Stimulated activated naive CD8-positive, alpha-beta T cell treated with anti-CD3 and anti-CD28 coated beads, Interleukin-15, Interleukin-2, amounts not matched to agents 100 U/mL and 50 U/mL, for 24 hours (primary cell): Measurements from ENCODE around the gene NRG3.
"Not testable (repeated sequence)": the region's sequence is repeated elsewhere in the genome, so short reads cannot be mapped to it uniquely, and the experiment has no call there.

ENCODE experiments used
- ATAC-seq: fragments of 150-1000 bp; cut with Tn5 transposase; one replicate; pipeline ENCODE4 v1.10.0; 2021
- DNase-seq: peaks from one replicate; pipeline ENCODE4 v3.0.0; 2021

NRG3 gene

DNA sequence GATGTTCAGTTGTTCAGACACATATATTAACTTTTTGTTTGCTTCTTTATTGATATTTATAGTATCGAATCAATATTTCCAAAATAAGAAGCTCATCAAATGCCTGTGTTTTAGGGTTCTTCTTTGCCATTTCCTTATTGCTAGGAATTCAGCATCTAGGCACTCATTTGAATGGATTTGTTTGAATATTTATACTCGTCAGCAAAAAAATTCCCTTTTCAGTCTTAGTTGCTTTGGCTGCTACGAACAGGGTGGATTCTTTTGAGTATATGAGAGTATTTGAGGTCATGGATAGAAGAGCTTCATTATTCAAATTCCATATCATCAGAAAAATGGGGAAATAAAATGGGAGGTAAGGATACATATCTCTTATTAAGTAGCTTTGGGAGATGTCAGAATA lies 706.9 kb downstream of the NRG3 start:
- no peak for DNase-seq
- no peak for ATAC-seq

DNA sequence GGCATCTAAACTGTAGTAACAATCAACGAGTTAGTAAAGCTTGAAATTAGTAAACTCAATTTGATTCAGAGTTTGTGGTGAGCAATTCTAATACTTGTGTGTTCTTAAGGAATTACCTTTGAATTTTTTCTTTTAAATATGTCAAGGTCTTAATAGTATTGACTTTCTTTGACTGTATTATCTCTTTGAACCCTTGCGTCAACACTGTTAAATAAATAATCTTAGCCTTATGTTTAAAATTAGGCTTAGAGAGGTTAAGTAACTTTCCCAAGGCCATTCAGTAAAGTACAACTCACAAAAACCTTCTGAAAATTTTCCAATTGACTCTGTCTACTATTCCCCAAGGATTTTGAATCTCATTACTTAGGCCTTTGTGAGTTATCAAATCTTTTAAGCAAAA lies 716.4 kb downstream of the NRG3 start:
- ATAC-seq (no peak), DNase-seq (no peak)

- DNase-seq (no peak), ATAC-seq (no peak)
Measured at GRCh38 chr10:82597840-82598239, 722.8 kb downstream of the NRG3 start.

DNA sequence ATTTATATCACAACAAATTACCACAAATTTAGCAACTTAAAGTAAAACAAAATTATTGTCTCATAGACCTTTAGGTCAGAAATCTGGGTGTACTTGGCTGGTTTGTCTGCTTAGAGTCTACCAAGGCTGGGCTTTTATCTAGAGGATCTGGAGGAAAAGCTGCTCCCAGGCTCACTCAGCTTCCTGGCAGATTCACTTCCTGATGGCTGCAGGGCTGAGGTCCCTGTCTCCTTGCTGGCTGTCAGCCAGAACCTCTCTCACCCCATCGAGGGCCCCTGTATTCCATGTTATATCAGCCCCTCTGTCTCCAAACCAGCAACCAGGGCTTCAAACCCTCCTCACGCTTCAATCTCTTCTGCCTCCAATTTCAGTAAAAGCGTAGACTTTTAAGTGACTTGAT lies 734.9 kb downstream of the NRG3 start:
- ATAC-seq (no peak), DNase-seq (no peak)

DNA sequence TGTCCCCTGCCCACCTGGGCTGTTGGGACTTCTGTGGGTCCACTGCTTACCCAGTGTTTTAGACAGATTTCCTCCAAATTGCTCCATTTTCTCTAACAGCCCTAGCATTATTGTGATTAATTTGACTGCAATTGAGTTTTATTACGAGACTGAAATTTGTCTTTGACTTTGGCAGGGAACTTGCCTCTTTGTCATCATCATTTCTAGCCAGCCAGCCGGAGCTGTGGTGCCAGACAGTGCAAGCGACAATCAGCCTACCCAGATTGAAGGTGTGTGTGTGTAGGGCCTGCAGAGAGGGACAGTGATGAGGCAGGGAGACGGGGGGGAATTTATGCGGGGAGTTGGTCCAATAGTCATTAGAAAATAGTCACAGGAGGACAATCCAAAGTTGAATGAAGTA lies 743.0 kb downstream of the NRG3 start:
- ATAC-seq: no peak
- DNase-seq: no peak

DNA sequence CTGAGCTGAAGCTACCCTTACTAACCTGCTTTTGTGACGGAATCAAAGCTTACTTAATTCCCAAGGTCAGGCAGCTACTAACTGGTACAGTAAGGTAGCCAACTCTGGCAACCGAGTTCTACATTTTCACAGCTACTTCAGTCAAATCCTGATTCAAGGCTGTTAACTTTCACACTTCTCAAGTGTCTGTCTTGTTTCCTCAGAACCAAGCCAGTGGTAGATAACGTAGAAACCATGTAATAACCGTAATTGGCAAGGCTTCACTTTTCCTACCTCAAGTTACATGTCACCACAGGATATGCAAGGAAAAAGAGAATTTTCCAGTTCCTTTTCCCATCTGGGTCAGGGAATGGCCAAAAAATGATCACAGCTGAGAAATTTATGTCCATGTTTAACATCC lies 746.7 kb downstream of the NRG3 start:
- ATAC-seq: no peak

DNA sequence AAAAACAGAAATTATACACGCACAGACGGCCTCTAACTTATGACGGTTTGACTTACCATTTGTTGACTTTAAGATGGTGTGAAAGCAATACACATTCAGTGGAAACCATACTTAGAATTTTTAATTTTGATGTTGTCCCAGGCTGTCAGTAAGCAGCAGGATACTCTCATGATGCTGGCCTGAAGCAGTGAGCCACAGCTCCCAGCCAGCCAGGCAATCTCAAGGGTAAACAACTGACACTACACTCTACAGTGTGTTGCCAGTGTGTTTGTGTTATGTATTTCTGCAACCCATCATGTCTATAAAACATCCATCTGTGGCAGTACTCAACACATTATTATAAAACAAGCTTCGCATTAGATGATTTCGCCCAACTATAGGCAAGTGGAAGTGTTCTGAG lies 747.5 kb downstream of the NRG3 start:
- DNase-seq (no peak), ATAC-seq (no peak)

More for the DNA sequence above, 746.7 kb downstream of the NRG3 start:
- DNase-seq: no peak

DNA sequence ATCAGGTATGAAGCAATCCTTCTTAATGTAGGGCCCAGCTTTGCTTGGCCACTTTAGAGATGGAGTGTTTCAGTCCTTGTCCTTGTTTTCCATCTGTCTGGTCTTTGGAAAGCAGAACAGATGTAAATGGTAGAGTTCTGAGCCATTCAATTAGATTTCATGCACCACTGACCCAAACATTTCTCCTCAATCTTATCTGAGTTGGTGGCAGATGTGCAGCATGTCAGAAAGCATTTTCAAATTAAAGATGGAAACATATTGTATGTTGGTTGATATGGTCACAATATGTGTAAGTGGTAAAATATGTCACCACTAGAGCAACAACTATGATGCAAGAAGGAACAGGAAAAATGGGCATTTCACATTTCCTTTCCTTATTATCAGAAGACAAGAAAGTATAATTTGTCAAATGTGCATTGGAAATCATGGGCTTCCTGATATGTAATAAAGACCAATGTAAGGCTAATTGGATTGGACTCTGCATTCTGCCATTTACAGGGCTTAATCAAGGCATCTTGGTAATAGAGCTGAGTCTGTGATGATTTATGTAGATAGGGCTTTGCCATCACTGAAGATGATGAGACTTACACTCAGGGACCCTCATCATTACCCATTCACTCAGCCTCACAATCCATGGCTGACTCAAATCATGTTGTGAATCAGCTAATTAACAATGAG lies 750.7 kb downstream of the NRG3 start:
- DNase-seq (no peak), ATAC-seq (no peak)

GRCh38 chr10:82628373-82628772 lies 753.4 kb downstream of the NRG3 start:
- ATAC-seq (no peak), DNase-seq (no peak)

DNA sequence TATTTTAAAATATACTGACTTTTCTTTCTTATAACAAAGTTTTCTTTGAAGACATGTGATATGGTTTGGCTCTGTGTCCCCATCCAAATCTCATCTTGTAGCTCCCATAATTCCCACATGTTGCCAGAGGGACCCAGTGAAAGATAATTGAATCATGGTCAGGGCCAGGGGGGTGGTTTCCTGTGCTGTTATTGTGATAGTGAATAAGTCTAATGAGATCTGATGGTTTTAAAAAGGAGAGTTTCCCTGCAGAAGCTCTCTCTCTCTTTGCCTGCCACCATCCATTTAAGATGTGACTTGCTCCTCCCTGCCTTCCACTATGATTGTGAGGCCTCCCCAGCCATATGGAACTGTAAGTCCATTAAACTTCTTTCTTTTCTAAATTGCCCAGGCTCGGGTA lies 768.1 kb downstream of the NRG3 start:
- DNase-seq (no peak), ATAC-seq (no peak)

DNA sequence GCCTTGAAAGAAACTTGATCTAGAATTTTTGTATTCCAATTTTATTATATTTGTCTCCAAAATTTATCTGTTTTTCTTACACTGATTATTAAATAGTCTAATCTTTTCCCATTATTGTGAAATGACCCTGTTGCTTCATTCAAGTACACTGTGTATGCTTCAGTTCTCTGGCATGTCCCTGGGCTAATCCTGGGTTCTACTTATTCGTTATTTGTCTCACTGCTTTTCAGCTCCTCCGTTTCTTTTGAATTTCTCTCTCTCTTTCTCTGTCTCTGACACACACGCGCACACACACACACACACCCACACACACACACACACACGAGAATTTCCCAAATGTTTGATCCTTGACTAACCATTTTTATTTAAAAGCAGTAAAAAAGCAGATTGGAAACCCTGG lies 768.6 kb downstream of the NRG3 start:
- ATAC-seq: no peak
- DNase-seq: no peak

GRCh38 chr10:82645221-82645620 lies 770.2 kb downstream of the NRG3 start:
- DNase-seq: no peak
- no peak for ATAC-seq

GRCh38 chr10:82653244-82654155 lies 778.5 kb downstream of the NRG3 start:
- no peak for ATAC-seq
- DNase-seq: no peak

- no peak for DNase-seq
- ATAC-seq: no peak
Measured at GRCh38 chr10:82660205-82660604, 785.2 kb downstream of the NRG3 start.

DNA sequence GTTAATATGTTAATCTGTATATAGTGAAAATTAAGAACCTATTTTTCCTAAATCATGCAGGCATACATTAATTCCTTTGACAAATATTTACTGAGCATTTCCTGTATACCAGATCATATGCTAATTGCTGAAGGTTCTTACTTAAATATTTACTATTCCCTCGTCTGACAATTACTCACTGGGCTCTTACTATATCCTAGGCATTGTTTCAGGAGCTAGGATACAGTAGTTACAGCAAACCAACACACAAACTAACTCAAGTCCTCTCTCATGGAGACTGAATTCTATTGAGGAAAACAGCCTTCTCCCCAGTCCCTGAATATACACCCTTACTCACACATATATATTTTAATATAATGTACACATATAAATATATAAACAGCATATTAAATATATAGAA lies 786.0 kb downstream of the NRG3 start:
- DNase-seq (no peak), ATAC-seq (no peak)

GRCh38 chr10:82661701-82662100 lies 786.7 kb downstream of the NRG3 start:
- ATAC-seq: no peak

DNA sequence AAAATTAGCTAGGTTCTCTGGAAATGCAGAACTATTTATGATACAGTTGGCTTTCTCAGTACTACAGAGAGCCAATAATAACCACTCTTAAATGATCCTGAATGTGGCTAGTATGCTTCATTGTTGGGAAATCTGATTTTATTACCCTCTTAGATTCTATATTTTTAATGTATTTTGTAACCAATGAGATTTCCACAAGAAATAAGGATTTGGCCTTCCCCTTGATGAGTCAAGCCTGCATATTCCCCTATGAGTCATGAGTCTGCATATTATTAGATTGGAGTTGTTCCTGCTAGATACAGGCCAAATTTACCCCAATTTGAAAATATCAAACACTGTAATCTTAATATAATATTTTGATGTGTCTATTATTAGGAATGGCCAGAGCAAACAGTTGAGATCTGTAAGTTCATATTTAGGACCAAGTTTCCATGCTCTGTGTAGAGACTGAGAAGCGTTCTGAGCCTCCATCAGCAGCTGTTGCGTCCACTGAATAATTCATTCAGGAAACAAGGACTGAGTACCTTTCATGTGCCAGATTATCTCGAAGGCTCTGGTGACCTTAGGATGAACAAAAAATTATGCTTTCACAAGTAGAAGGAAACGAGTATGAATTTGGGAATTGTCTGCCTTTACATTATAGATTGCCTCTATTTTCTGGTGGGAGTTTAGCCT lies 793.4 kb downstream of the NRG3 start:
- no peak for ATAC-seq
- DNase-seq: no peak

More at GRCh38 chr10:82661701-82662100, 786.7 kb downstream of the NRG3 start:
- DNase-seq: no peak

DNA sequence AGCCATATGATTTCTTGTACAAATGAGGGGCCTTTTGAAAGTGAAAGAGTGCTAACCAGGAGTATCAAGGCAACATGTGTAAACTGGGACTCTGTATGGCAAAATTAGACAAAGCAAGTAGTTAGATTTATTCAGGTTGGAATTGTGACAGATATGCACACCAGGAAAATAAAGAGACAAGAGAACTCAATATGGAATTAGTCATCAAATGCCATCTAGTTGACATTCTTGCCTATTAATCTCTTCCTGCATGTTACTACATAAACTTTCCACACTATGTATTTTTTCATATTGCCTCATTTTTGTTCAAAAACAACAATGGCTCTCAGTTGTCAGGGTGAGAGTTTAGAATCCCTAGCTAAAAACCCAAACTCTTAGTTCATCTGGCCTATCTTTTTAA lies 799.0 kb downstream of the NRG3 start:
- no peak for DNase-seq
- ATAC-seq: no peak

GRCh38 chr10:82677932-82678331 lies 802.9 kb downstream of the NRG3 start:
- not testable (repeated sequence) for ATAC-seq, DNase-seq

DNA sequence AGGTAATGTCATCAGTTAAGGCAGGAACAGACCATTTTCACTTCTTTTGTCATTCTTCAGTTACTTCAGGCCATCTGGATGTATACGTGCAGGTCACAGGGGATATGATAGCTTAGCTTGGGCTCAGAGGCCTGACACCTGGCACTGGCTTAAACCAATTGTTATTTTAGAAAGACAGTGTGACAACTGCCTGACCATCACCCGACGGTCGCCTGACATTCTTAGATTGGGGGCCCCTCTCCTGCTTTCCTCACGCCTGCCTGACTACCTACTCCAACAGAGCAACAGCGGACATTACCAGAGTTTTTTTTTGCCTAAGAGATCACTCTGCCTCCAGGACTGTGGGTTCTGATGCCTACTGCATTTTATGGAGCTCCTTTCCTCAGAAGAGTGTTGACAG lies 803.5 kb downstream of the NRG3 start:
- DNase-seq, ATAC-seq: not testable (repeated sequence)

GRCh38 chr10:82680608-82681007 lies 805.6 kb downstream of the NRG3 start:
- no peak for ATAC-seq

GRCh38 chr10:82683945-82684344 lies 809.0 kb downstream of the NRG3 start:
- no peak for DNase-seq
- no peak for ATAC-seq

More at GRCh38 chr10:82680608-82681007, 805.6 kb downstream of the NRG3 start:
- DNase-seq: no peak

DNA sequence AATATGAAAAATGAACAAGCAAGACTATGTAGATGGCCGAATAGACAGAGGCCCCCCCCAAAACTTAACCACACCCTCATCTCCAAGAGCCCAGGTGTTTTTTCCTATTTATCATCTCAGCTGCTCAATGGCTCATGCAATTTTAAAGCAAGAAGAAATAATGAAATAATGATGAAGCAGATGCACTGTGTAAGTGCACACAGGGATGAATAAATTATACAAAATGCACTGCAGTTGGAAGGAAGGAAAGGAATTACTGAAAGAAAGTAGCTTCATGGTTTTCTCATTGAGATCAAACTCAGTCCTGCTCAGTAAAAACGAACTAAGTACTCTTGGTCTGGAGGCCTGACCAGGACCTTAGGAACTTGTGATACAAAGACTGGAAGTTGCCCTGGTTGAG lies 810.1 kb downstream of the NRG3 start:
- DNase-seq (no peak), ATAC-seq (no peak)
